HepG2 (cell line): ENCODE data around the gene PAM16. TPM values are rescaled to one million over a fixed set of nuclear protein-coding genes. Genes with fewer than 3 reads are reported as not detected.

Source experiments
- ATAC-seq: fragments of 200-7000 bp; cut with Tn5 transposase; 3 replicates; pipeline ENCODE4 v1.9.1; 2020; ENCODE audit warnings: mild to moderate bottlenecking, moderate library complexity
- BruUV-seq: library from RNA; stranded (reverse); fragments of 400-500 nt; replicated peaks from 2 replicates; lab custom pipeline; 2021; lab: Mats Ljungman, UMichigan
- CTCF ChIA-PET: fragments of 300-600 bp; formaldehyde crosslinking; extraction: SDS; loops from one replicate; lab custom pipeline; 2021; ENCODE audit warnings: low total read pairs, inconsistent platforms, low intra/inter-chr PET ratio; lab: Yijun Ruan, JAX
- POLR2A ChIA-PET: fragments of 350-600 bp; sonication (Branson Sonifier 250); formaldehyde crosslinking; loops from one replicate; lab custom pipeline; 2020; ENCODE audit warnings: antibody characterized with exemption, inconsistent platforms; lab: Yijun Ruan, JAX
- DNase-seq: peaks from one replicate; pipeline ENCODE4 v3.0.0-alpha.2; 2015; ENCODE audit warnings: low spot score
- FAIRE-seq: peaks from 3 replicates; lab custom pipeline; 2011; peaks lifted over from hg19 to GRCh38; lab: Jason Lieb, UNC
- H2AFZ ChIP-seq: one replicate; pipeline ENCODE4 v1.6.1; 2011; ENCODE audit warnings: low read length, inconsistent platforms
- H3K27ac ChIP-seq: fragments of 300-600 bp; 3 replicates; pipeline ENCODE4 v1.8.0; 2011; ENCODE audit warnings: mixed run types, mild to moderate bottlenecking, mixed read lengths, low read length, inconsistent platforms; ENCODE audit not compliant: insufficient read depth; ENCODE audit errors: extremely low read length
- H3K27me3 ChIP-seq, 2 experiments: fragments of 200-600 bp in 1 of 2; 2 replicates in 1 of 2; 3 replicates in 1 of 2; pipeline versions ENCODE4 v1.6.0 to v1.8.0; 2011; ENCODE audit warnings: low read length in 2 of 2, mild to moderate bottlenecking in 2 of 2, moderate library complexity in 2 of 2, inconsistent platforms in 1 of 2; ENCODE audit not compliant: insufficient read depth in 2 of 2, control insufficient read depth in 1 of 2
- H3K36me3 ChIP-seq, 2 experiments: fragments of 200-600 bp in 1 of 2; replicated peaks in 1 of 2; 2 replicates in 1 of 2; 3 replicates in 1 of 2; pipeline versions ENCODE4 v1.5.1 to v1.8.0; 2011; ENCODE audit warnings: low read length in 2 of 2, inconsistent platforms in 1 of 2; ENCODE audit not compliant: insufficient read depth in 2 of 2, control insufficient read depth in 1 of 2
- H3K4me1 ChIP-seq: 2 replicates; pipeline ENCODE4 v1.5.1; 2012; ENCODE audit warnings: low read length, inconsistent platforms; ENCODE audit not compliant: insufficient read depth
- H3K4me2 ChIP-seq: 2 replicates; pipeline ENCODE4 v1.6.0; 2011; ENCODE audit warnings: low read depth, low read length, inconsistent platforms
- H3K4me3 ChIP-seq, 3 experiments: fragments of 200-600 bp in 1 of 3; sonication (generic), shearing (Covaris generic) in 1 of 3; replicated peaks in 1 of 3; 2 replicates each; pipeline ENCODE4 v1.5.1; 2011 to 2016; ENCODE audit warnings: low read length in 3 of 3, inconsistent platforms in 2 of 3, low read depth in 2 of 3, mild to moderate bottlenecking in 2 of 3, control low read depth in 1 of 3, mixed read lengths in 1 of 3; ENCODE audit not compliant: insufficient read depth in 1 of 3
- H3K79me2 ChIP-seq: one replicate; pipeline ENCODE4 v1.6.1; 2011; ENCODE audit warnings: low read length, inconsistent platforms; ENCODE audit not compliant: insufficient read depth
- H3K9ac ChIP-seq: 2 replicates; pipeline ENCODE4 v1.6.0; 2011; ENCODE audit warnings: mild to moderate bottlenecking, low read depth, low read length, inconsistent platforms; ENCODE audit not compliant: insufficient read depth
- H3K9me3 ChIP-seq: 2 replicates; pipeline ENCODE4 v1.5.1; 2012; ENCODE audit warnings: mild to moderate bottlenecking, low read length
- H4K20me1 ChIP-seq: 2 replicates; pipeline ENCODE4 v1.6.0; 2011; ENCODE audit warnings: inconsistent platforms, mild to moderate bottlenecking, low read length, moderate library complexity; ENCODE audit not compliant: insufficient read depth
- AKAP8 ChIP-seq: sonication (generic); formaldehyde crosslinking; IDR thresholded peaks from 2 replicates; pipeline ENCODE4 v1.5.1; 2020; ENCODE audit warnings: mild to moderate bottlenecking, missing genetic modification reagents
- LCORL ChIP-seq, 2 experiments: fragments of 450-650 bp in 1 of 2; sonication (generic) in 1 of 2; formaldehyde crosslinking in 1 of 2; IDR thresholded peaks; 2 replicates each; pipeline versions ENCODE4 v1.5.0 to v1.6.1; 2017 to 2020; ENCODE audit warnings: antibody characterized with exemption in 1 of 2, missing genetic modification reagents in 1 of 2
- MIER3 ChIP-seq: IDR thresholded peaks from 2 replicates; pipeline ENCODE4 v1.6.1; 2016; ENCODE audit warnings: missing compliant biosample characterization, borderline replicate concordance
- MLXIP ChIP-seq: sonication (generic); formaldehyde crosslinking; IDR thresholded peaks from 2 replicates; pipeline ENCODE4 v1.9.0; 2021; ENCODE audit warnings: missing genetic modification reagents, borderline replicate concordance
- SAFB2 ChIP-seq: sonication (generic); formaldehyde crosslinking; IDR thresholded peaks from 2 replicates; pipeline ENCODE4 v1.5.1; 2020; ENCODE audit warnings: missing genetic modification reagents, low read depth, mild to moderate bottlenecking, borderline replicate concordance
- ZGPAT ChIP-seq: IDR thresholded peaks from 2 replicates; pipeline ENCODE4 v1.6.1; 2016; ENCODE audit warnings: mild to moderate bottlenecking
- WGBS: methylation state at CpG from one replicate; pipeline ENCODE4 v1.1.6; 2017; ENCODE audit warnings: low lambda C conversion rate; 5-methylcytosine and 5-hydroxymethylcytosine counted together
- in situ Hi-C: cut with HindIII; loops from 2 replicates; pipeline ENCODE4 v1.10.0; 2017; ENCODE audit warnings: low pct_unique_long_range_greater_than_20kb; ENCODE audit not compliant: extremely low pct_ligation_motif_present
- intact Hi-C: fragments of 100-400 bp; cut with micrococcal nuclease; formaldehyde crosslinking; loops from one replicate; pipeline ENCODE4 v1.10.0; 2022; ENCODE audit not compliant: unreplicated experiment
- polyA plus RNA-seq, 8 experiments: library from polyadenylated mRNA; depleted of rRNA in 3 of 8; stranded (reverse) in 7 of 8; unstranded in 1 of 8; fragments of >200 nt; fragmentation: Illumina TruSeq in 4 of 8; extraction: Trizol in 4 of 8; gene quantifications; 2 replicates each; pipeline versions ENCODE4 v1.2.1 to v1.2.3, GENCODE V29; 2011 to 2016; ENCODE audit warnings: low read depth in 4 of 8, missing spikeins in 1 of 8, mixed read lengths in 1 of 8; ENCODE audit not compliant: insufficient read depth in 1 of 8
- total RNA-seq, 5 experiments: library from RNA; depleted of rRNA; stranded (reverse); fragments of >200 nt; fragmentation: Illumina TruSeq; extraction: Trizol; gene quantifications; 2 replicates each; pipeline ENCODE4 v1.2.3, GENCODE V29; 2016; ENCODE audit warnings: low read depth in 1 of 5
- TF ChIP-seq, protein P1 (sequence below): sonication (generic); formaldehyde crosslinking; IDR thresholded peaks from 2 replicates; pipeline ENCODE4 v1.4.0; 2020; ENCODE audit warnings: missing genetic modification reagents
- TF ChIP-seq, protein P2 (sequence below): sonication (generic); formaldehyde crosslinking; IDR thresholded peaks from 2 replicates; pipeline ENCODE4 v1.8.0; 2022; ENCODE audit warnings: missing genetic modification reagents, low read depth, mild to moderate bottlenecking, borderline replicate concordance
- TF ChIP-seq, protein P3 (sequence below): sonication (generic); formaldehyde crosslinking; IDR thresholded peaks from 2 replicates; pipeline ENCODE4 v1.9.0; 2022; ENCODE audit warnings: low read depth, missing genetic modification reagents
- TF ChIP-seq, protein P4 (sequence below): sonication (generic); formaldehyde crosslinking; IDR thresholded peaks from 2 replicates; pipeline ENCODE4 v1.4.0; 2020; ENCODE audit warnings: low read depth, mild to moderate bottlenecking, missing genetic modification reagents

PAM16 gene
- total and polyA plus RNA-seq, 2 of the 13 experiments (the other 11 are each of a cell fraction or from before 2014, with no cell fraction given) = 51.5 to 51.8 TPM

DNA sequence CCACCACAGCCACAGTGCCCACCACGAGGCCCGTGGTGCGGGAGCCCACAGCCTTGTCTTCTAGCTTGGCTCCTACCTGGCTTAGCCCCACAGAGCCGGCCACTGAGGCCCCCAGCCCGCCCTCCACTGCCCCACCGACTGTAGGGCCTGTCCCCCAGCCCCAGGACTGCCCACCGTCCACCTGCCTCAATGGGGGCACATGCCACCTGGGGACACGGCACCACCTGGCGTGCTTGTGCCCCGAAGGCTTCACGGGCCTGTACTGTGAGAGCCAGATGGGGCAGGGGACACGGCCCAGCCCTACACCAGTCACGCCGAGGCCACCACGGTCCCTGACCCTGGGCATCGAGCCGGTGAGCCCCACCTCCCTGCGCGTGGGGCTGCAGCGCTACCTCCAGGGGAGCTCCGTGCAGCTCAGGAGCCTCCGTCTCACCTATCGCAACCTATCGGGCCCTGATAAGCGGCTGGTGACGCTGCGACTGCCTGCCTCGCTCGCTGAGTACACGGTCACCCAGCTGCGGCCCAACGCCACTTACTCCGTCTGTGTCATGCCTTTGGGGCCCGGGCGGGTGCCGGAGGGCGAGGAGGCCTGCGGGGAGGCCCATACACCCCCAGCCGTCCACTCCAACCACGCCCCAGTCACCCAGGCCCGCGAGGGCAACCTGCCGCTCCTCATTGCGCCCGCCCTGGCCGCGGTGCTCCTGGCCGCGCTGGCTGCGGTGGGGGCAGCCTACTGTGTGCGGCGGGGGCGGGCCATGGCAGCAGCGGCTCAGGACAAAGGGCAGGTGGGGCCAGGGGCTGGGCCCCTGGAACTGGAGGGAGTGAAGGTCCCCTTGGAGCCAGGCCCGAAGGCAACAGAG lies 31.0 kb upstream of the PAM16 start:
- Histone ChIP-seq H4K20me1 (peaks cover 32% of the 10 kb centered on the region), H3K36me3 (peaks cover 4 to 16% of the 10 kb centered on the region in 2 experiments), H3K4me2 (no peak overlapping the region), H3K9ac (no peak overlapping the region), H3K4me3 (no peak overlapping the region), H3K27me3 (no peaks in the 10 kb centered on the region), H2AFZ (no peak overlapping the region), H3K9me3 (no peaks in the 10 kb centered on the region), H3K27ac (no peak overlapping the region), H3K79me2 (peaks cover 14% of the 10 kb centered on the region), H3K4me1 (peaks cover 33% of the 10 kb centered on the region)
- FAIRE-seq (no peak), ATAC-seq (no peak), DNase-seq (no peak)
- ChIA-PET POLR2A (interaction anchor here (0.7 to 2.4 kb wide), 2 partner anchors 9 to 13 kb away, joined by 3 to 9 read pairs; no protein-coding TSS in a partner anchor), CTCF (no interaction called here)
- WGBS = 97% methylated on average over 28 of the region's 55 CpGs
- intact Hi-C loops = no loop called here
- in situ Hi-C loops = no loop called here
- BruUV-seq = no TSS peak
- no peak for TF ChIP-seq ZGPAT (CRISPR knock-in tag)
- no peak for TF ChIP-seq LCORL (IDR thresholded peaks at IDR 0.05)
- TF ChIP-seq LCORL (CRISPR knock-in tag; IDR thresholded peaks at IDR 0.05) = no peak
- TF ChIP-seq, protein P1, sequence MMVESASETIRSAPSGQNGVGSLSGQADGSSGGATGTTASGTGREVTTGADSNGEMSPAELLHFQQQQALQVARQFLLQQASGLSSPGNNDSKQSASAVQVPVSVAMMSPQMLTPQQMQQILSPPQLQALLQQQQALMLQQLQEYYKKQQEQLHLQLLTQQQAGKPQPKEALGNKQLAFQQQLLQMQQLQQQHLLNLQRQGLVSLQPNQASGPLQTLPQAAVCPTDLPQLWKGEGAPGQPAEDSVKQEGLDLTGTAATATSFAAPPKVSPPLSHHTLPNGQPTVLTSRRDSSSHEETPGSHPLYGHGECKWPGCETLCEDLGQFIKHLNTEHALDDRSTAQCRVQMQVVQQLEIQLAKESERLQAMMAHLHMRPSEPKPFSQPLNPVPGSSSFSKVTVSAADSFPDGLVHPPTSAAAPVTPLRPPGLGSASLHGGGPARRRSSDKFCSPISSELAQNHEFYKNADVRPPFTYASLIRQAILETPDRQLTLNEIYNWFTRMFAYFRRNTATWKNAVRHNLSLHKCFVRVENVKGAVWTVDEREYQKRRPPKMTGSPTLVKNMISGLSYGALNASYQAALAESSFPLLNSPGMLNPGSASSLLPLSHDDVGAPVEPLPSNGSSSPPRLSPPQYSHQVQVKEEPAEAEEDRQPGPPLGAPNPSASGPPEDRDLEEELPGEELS = no peak
- no peak for TF ChIP-seq SAFB2 (CRISPR knock-in tag)
- TF ChIP-seq, protein P2, sequence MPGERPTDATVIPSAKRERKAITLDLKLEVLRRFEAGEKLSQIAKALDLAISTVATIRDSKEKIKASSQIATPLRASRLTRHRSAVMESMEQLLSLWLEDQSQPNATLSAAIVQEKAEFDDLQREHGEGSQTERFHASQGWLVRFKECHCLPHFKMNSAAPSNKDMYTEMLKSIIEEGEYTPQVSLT = no peak
- TF ChIP-seq, protein P3, sequence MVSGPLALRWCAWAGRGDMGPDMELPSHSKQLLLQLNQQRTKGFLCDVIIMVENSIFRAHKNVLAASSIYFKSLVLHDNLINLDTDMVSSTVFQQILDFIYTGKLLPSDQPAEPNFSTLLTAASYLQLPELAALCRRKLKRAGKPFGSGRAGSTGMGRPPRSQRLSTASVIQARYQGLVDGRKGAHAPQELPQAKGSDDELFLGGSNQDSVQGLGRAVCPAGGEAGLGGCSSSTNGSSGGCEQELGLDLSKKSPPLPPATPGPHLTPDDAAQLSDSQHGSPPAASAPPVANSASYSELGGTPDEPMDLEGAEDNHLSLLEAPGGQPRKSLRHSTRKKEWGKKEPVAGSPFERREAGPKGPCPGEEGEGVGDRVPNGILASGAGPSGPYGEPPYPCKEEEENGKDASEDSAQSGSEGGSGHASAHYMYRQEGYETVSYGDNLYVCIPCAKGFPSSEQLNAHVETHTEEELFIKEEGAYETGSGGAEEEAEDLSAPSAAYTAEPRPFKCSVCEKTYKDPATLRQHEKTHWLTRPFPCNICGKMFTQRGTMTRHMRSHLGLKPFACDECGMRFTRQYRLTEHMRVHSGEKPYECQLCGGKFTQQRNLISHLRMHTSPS = no peak
- no peak for TF ChIP-seq MIER3 (CRISPR knock-in tag)
- no peak for TF ChIP-seq MLXIP (CRISPR knock-in tag)
- TF ChIP-seq, protein P4, sequence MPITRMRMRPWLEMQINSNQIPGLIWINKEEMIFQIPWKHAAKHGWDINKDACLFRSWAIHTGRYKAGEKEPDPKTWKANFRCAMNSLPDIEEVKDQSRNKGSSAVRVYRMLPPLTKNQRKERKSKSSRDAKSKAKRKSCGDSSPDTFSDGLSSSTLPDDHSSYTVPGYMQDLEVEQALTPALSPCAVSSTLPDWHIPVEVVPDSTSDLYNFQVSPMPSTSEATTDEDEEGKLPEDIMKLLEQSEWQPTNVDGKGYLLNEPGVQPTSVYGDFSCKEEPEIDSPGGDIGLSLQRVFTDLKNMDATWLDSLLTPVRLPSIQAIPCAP (CRISPR knock-in tag) = no peak
- peak; percentile 43; the same call in 1 of the 2 replicates for TF ChIP-seq AKAP8 (CRISPR knock-in tag)
